IPS-NIHi11 (cell line): ENCODE results near the gene ADAMTS12.

Experiments
- DNase-seq: peaks from one replicate; pipeline ENCODE4 v3.0.0; 2012; ENCODE audit warnings: mixed read lengths, low spot score

The ADAMTS12 gene

DNA sequence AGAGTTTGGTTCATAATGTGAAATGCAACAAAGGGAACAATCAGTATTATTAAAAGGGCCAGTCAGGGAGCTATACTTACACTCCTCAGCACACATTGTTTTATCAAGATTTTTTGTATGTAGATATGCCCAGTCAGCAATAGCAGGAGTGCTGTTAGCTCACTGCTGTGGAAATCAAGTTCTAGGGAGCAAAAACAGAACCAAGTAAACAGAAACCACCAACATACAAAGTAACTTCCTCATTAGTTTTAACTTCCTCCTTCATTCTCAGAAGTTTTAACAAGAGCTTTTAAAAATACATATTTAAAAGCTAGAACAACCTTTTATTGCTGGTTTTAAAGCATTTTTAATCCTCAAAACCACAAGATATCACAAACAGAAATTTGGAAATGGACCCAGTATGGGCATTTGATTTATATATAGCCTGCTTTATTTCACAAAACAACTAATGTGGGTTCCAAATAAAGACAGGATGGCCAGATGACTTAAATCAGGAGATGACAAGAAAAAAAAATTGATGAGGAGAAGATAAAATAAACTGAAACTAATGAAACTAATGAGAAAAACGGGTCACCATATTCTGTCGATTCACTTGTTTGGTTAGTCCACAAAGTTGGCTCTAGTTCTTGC, 178.5 kb downstream of the ADAMTS12 start:
- DNase-seq: no peak

DNA sequence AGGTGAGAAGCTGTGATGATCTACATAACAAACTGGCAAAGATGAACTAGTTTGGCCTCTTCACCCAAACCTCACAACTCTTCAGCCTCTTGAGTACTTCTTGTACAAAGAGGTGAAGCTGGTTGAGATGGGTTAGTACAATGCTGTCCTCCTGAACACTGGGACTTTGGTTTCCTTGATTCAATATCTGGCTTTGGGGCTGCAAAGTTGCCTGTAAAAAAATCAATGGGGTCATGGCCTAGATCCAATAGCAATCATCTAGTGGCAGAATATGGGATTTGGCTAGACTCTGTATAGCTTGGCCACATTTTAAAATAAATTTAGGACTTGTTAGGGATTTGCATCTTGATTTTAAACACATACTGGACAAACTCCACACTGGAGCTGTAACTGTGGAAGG, 179.1 kb downstream of the ADAMTS12 start:
- DNase-seq: no peak

DNA sequence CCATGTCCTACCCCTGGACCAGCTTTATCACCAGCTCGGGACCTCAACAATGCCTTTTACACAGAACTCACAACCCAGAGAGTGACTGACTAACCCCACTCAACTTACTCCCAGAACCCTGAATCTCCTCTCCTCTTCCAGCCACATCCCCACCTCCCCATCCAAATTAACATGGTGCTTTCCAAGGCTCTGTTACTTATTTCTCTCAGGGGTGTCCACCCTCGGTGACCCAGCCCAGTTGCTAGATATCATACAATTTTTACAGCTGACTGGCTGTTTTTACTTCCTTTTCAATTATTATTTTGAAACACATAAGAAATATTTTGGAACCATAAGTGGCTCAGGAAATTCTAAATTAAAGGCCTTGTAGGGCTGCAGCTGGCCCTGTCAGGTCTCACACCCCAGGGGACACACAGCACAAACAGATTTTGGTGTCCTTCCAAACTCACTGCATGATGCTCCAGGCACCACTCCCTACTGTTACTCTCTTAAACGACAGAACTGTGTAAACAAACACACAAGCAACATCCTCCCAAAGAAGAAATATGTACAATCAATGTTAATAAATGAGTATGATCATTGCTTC, 180.6 kb downstream of the ADAMTS12 start:
- no peak for DNase-seq

DNA sequence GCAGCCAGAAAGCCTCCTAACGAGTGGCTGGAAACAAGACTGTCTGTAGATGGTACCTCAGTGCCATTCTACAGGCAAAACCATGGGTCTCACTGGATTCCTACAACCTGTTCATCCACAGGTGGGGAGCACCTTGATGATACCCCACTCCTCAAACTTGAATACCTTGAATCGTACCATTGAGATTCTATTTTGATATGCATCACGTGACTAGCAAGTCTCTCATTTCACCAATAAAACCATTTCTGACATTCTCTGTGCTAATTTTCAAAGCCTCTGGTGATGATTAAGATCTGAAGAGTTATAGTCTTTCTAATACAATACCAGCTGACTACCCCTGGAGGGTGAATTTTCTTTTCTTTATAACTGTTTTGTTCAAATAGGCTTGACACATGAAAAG, 188.9 kb downstream of the ADAMTS12 start:
- no peak for DNase-seq

DNA sequence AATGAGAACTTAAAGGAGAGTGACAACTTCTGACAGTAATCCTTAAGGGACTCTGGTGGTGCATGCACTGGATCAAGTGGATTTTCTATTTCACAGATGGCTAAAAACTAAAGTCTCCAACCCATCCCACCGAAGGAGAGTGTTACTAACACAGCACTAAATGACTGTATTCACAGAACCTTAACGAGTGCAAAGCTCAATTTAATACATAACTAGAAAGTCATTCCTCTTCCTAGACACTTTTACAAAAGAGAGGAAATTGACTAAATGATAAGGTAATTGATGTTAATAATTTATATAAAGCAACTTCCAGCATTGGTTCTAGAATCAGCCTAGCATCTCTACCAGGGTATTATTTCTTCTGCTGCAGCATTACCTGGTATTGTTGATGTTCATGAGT, 189.8 kb downstream of the ADAMTS12 start:
- no peak for DNase-seq

DNA sequence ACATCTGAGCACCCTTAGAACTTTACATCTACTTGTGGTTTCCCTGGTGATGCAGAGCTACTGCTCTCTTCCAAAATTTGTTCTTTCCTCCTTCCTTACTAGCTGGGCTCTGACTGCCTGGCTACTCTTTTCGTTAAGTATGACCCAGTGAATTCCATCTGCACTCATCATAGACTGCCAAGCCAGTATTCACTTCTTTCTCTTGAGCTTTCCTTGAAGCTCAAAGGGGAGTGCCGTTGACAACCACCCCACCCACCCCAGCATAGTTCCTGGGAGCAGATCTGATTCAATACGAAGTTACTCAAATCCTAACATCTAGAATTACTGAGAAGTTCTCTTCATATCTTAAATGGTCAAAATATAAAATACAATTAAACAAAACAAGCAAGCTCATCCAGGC, 190.5 kb downstream of the ADAMTS12 start:
- DNase-seq: no peak

DNA sequence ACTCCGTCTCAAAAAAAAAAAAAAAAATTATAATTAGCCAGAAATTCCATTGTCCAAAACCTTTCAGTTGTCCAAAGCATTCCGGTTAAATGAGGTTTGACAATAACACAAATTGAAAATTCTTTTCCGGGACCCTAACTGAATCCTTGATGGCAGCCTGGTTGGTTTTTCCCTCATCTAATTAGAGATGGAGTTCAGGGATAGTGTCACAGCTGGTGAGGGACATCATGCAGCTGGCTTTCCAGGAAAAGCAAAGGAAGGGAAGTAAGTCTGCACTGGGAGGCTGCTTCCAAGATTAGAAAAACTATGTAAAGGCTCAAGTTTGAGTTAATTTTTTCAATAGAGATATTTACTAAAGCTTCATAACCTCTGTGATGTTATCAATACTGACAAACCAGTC, 195.4 kb downstream of the ADAMTS12 start:
- no peak for DNase-seq

DNA sequence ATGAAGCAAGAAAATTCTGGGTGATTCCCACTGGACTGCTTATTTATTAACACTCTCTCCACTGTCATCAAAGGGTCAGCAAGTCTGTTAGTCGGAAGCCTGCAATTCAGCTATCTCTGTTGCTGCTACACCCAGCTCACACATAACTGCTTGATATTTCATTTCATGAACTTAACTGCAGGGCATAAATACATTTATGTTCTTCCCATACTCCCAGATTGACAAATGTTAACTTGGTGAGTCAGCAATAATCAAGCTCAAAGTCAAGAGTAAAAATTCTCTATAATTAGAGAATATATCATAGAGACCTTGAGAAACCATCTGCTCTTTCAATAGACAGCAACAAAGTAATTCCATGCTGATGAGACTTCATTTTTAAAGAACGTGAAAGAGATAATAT, 198.8 kb downstream of the ADAMTS12 start:
- DNase-seq: no peak

DNA sequence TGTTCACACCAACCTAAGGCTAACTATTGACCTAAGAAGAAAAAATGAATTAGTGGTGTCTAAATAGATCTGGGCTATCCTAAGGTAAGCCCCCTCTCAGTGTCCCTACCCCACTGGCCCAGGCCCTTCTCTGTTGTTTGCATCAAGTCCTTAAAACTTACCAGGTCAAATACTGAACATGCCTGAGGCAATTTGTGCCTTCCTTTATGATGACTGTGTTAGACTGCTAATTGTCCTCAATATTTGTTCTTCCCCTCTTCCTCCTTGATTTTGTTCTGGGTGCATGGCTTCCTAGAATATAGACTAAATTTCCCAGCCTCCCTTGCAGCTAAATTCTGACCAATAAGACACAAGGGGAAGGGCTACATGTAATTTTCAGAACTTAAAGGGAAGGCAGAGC, 199.9 kb downstream of the ADAMTS12 start:
- DNase-seq: no peak

DNA sequence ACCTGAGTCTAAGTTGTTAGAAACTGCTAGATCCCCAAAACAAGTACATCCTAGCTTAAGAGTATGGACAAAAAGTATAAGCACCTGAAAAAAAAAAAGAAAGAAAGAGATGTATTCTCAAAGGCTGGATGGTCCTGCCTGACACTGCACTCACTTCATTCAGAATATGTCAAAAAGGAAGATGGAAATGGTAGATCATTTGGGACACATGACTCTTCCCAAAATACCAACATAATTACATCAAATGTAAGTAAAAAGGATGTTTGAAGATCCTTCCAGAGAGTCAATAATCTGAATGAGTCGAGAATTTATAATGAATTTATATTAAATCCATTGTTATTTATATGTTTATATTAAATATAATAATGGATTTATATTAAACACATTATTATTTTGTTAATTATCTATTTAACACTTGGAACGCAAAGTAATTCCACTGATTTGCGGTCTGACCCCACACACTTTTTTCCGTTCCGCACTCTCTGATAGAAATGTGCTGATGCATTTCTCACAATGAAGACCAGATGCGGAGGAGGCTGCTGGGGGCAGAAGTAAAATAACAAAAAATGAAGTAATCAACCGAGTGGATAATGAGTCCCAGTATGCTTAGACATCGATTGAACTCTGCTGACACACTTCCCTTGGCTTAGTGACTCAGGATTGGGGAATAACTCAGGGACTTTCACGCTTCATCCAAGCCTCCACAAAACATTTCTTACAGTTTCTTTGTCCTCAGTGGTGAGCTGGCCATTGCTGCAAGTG, 201.2 kb downstream of the ADAMTS12 start:
- DNase-seq: no peak

DNA sequence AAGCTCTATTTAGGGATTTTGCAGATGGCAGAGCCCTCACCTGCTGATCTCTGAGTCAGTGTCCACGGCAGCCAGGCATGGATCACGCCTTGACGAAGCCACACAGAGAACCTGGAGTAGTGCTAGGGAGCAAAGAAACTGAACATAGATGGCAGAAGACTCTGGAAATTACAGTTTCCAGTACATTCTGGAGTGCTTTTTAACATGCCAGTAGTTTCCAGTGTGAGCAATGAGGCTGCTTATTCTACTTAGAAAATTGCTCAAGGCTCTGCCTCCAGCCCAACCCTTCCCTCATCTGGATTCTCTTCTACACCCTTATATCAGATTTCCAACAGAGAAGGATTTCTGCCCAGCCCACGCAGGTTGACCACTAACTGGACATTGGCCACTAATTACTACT, 203.3 kb downstream of the ADAMTS12 start:
- DNase-seq: no peak

DNA sequence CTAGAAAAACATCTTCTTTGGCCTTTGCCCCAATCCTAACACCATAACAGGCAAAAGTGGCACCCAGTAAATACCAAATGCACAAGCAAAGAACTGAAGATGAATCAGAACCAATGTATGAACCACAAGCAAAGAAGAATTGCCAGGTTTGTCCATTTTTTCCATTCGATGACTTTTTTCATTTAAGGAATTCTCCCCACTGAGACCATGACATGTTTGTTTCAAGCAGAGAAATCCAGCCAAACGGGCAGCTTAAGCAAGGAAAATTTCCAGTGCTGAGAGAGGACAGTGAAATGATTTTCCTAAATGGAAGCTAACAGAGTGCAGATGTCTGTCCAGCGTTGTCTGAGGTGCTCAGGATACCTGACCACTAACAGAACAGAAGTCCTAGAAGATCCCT, 203.7 kb downstream of the ADAMTS12 start:
- DNase-seq: no peak

DNA sequence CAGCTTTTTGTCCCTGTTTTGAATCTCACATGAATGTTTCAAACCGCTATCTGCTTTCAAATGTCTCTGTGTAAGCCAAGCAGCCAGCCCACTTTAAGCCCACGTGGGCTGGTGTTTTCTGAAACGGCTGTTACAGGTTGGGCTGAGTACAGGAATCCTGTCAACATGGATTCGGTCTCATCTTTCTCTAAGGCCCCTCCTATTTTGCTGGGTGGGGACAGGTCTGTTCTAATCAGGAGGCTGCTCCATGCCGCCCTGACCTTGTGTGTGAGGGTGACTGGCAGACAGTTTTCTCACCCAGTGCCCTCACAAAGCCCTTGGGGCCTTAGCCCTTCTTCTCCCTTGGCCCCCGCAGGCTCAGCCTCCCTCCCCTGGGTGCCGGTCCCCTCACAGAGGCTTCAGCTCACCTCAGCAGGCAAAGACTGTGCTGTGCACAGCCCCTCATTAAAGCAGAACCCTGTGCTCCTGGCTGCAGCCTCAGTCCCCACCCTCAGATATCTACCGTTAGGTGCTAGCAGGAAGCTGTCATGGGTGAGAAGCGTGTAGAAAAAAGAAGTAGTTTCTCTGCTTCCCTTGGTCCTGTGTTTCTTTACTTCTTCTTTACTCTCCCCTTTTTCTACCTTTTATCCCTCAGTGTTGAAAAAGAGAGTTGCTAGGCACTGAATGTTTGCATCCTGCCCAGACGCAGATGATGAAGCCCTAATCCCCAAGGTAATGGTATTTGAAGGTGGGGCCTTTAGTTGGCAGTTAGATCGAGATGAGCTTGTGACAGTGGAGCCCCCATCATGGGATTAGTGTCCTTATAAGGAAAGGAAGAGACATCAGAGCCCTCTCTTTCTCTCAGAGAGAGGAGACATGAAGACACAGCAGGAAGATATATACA, 205.7 kb downstream of the ADAMTS12 start:
- DNase-seq: peak; percentile 35

DNA sequence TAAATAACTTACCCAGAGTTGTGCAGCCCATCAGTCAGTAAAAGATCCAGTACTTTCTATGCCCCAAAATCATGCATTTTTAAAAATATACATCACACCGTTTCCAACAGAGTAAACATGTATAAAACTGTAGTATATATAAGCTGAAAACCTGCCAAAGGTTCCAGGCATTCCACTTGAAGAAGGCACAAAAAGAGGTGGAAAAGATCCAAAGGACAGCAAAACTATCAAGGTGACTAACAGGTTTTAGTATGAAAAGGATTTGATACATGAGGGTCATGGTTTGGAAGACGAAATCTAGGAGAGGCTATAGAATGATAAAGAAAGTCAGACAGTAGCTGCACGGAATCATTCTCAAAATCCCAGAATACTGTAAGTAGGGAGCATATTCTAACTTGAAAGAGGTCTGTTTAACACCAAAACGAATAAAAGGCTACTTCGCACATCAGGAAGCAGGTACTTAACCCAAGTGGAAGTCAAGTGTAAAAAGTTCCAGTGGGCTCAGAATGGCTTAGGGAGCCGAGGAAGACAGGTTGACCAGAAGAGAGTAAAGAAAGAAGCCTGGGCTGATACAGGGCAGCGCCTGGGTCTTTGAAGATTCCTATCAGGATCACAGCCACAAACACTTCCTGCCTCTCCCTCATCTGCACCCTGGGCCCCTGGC, 207.2 kb downstream of the ADAMTS12 start:
- no peak for DNase-seq

DNA sequence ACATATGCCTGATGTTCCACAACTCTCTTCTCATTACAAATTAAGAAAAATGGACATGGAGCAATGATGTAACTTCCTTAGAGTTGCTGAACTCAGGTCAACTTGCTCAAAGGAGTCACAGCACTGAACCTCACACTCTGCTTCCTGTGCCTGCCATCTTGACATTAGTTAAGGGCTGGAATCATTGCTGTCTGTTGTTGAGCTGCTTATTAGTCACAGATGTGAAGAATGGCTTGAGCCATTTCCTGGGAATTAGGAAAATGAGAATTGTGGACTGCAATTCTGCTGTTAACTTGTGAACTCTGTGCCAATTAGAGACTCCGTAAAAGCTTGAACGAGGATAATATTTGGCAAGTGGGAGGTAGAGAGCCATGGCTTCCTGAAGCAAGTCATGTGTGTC, 212.0 kb downstream of the ADAMTS12 start:
- no peak for DNase-seq

DNA sequence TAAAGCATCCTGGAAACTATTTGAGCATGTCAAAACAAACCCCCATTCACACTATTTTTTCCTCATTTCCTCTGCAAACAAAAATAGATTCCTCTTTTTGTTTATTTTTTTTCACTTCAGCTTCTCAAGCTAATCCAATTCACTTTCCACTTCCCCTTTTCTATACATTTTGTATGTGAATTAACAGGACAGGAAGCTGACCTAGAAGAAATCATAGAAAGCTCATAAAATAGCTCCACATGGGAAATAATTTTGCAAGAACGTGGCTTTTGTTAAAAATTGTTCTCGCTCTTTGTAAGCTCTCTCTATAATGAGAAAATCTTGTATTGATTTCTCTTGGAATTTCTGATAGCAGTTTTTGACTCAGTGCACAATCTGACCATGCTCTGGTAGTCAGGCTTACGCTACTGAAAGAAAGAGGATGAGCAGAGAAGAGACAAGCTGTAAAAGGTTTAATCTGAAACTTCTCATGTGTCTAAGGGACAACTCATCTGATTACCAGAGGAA, 215.8 kb downstream of the ADAMTS12 start:
- no peak for DNase-seq

DNA sequence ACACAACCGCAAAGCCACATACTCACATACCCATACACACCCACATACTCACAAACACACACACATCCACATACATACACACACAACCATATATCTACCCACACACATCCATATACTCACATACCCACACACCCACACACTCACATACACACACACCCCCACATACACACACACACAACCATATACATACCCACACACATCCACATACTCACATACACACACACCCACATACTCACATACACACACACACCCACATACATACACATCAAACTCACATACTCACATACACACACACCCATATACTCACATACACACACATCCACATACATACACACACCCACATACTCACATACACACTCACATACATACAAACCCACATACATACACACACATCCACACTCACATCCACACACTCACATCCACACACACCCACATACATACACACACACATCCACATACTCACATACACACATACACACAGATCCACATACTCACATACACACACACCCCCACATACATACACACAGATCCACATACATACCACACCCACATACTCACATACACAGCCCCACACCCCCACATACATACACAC, 220.0 kb downstream of the ADAMTS12 start:
- no peak for DNase-seq

DNA sequence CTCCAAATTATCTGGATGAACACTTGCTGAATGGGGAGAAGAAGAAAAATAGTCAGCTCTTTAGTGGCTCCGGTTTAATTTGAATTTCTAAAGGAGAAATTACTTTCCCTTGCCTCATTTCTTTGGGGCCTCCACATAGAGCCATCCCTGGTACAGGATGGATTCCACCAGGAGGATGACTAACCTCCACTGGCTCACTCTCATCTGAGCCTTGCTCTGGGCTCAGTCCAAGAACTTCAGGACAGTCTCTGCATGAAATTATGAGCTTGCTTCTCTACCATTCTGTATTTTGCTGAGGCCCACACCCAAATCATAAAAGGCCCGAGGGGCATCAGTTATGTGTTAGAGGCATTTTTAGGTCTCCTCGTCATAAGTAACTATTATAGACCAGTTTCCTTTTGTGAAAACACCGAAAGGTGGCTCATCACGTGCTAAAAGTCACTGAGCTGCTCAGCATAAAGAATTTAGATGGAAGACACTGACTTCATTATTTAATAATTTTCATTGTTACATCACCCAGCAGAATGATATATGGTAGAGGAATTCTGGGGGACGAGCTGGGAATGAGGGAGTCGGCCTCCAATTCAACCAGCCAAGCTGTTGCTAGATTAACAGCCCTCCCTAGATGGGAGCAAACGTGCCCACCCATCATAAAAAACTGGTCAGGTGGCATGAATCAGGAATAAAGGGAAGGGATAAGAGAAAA, 228.9 kb downstream of the ADAMTS12 start:
- no peak for DNase-seq

DNA sequence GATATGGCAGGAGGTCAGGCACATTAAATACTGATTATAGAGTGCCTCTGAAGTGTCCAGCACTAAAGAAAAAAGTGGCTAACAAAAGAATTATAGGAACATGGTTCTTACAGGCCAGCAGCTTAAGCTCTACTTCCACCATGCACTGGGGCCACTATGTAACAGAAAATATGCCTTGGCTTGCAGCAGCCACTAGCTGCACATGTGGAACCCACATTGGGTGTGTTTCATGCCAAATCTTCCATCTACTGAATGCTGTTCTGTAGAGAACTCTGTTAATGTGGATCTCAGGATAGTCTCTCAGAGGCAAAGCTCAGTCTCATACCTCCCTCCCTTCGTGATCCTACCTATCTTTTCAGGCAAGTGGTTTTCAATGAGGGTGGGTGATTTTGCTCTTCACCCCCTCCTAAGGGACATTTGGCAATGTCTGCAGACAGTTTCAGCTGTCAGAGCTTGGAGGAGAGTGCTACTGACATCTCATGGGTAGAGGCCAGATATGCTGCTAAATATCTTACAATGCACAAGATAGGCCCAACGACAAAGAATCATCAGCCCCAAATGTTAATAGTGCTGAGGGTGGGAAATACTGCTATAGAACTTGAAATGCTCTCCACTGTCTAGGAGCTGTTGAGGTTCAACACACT, 232.1 kb downstream of the ADAMTS12 start:
- DNase-seq: no peak

DNA sequence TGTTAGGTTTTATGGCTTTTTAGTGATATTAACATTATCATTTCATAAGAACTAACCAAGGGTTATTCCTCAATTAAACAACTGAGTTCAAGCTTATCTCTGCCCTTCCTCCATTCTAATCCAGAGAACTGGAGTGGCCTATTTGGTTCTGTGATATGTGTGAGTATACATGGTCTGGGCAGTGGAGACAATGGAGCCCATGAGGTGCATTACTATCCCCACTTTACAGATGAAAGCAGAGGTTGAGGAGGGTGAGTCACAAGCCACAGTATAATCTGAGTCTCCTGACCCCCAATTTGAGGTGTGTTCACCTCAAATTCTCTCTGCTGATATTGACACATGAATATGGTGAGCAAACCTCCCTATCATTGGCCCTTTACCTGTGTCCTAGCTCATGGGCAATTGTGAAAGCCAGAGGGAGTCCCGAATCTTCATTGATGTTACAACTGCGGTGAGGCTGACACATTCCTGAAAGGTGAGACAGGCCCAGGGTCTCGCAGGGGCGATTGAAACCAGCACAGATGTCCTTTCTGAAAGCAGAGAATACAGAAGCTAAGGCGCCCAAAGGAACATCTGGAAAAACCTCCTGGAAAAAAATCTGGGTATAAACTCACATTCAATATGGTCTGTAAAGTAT, 233.9 kb downstream of the ADAMTS12 start:
- peak; percentile 8 for DNase-seq
